GM23248 (cell line): ENCODE measurements around the gene SEMA4A. TPM values are rescaled to one million over a fixed set of nuclear protein-coding genes. Genes with fewer than 3 reads are reported as not detected.
"Not testable (repeated sequence)": the region's sequence is repeated elsewhere in the genome, so short reads cannot be mapped to it uniquely, and the experiment has no call there.

Experiments used
- DNase-seq: peaks from one replicate; pipeline ENCODE4 v3.0.0-alpha.2; 2015
- H2AFZ ChIP-seq: fragments of 200-600 bp; sonication (generic); 2 replicates; pipeline ENCODE4 v1.6.1; 2016; ENCODE audit warnings: antibody characterized with exemption
- H3F3A ChIP-seq: fragments of 200-600 bp; sonication (generic); 2 replicates; pipeline ENCODE4 v1.6.1; 2016; ENCODE audit warnings: mild to moderate bottlenecking, antibody characterized with exemption, mixed run types; ENCODE audit not compliant: insufficient read depth
- H3K27ac ChIP-seq: fragments of 200-600 bp; sonication (generic); 2 replicates; pipeline ENCODE4 v1.5.1; 2016; ENCODE audit warnings: mild to moderate bottlenecking
- H3K27me3 ChIP-seq: fragments of 200-600 bp; sonication (generic); replicated peaks from 2 replicates; pipeline ENCODE4 v1.6.1; 2016; ENCODE audit warnings: mild to moderate bottlenecking; ENCODE audit not compliant: insufficient read depth
- H3K36me3 ChIP-seq: fragments of 200-600 bp; sonication (generic); 2 replicates; pipeline ENCODE4 v1.6.1; 2016; ENCODE audit warnings: low read depth, mild to moderate bottlenecking
- H3K4me1 ChIP-seq: fragments of 200-600 bp; sonication (generic); 2 replicates; pipeline ENCODE4 v1.6.1; 2016; ENCODE audit warnings: mild to moderate bottlenecking; ENCODE audit not compliant: insufficient read depth
- H3K4me2 ChIP-seq: fragments of 200-600 bp; sonication (generic); one replicate; pipeline ENCODE4 v1.6.1; 2016; ENCODE audit warnings: mild to moderate bottlenecking; ENCODE audit not compliant: unreplicated experiment
- H3K4me3 ChIP-seq: fragments of 200-600 bp; sonication (generic); 2 replicates; pipeline ENCODE4 v1.5.1; 2016; ENCODE audit warnings: mild to moderate bottlenecking
- H3K79me2 ChIP-seq: fragments of 200-600 bp; sonication (generic); 2 replicates; pipeline ENCODE4 v1.6.1; 2016; ENCODE audit warnings: mild to moderate bottlenecking; ENCODE audit not compliant: insufficient read depth
- H3K9ac ChIP-seq: fragments of 200-600 bp; sonication (generic); 2 replicates; pipeline ENCODE4 v1.6.1; 2016; ENCODE audit warnings: mild to moderate bottlenecking
- H3K9me2 ChIP-seq: fragments of 200-600 bp; sonication (generic); 2 replicates; pipeline ENCODE4 v1.6.1; 2016; ENCODE audit warnings: mixed run types, mild to moderate bottlenecking, moderate library complexity; ENCODE audit not compliant: insufficient read depth
- H3K9me3 ChIP-seq: fragments of 200-600 bp; sonication (generic); one replicate; pipeline ENCODE4 v1.6.1; 2017; ENCODE audit warnings: low read depth
- H4K20me1 ChIP-seq: fragments of 200-600 bp; sonication (generic); 2 replicates; pipeline ENCODE4 v1.6.0; 2016; ENCODE audit not compliant: insufficient read depth
- EZH2 ChIP-seq: fragments of 200-600 bp; sonication (generic); IDR thresholded peaks from 2 replicates; pipeline ENCODE4 v1.6.1; 2018; ENCODE audit warnings: antibody characterized with exemption, mild to moderate bottlenecking; ENCODE audit not compliant: insufficient read depth, poor library complexity, severe bottlenecking
- EZH2phosphoT487 ChIP-seq: fragments of 200-600 bp; sonication (generic); IDR thresholded peaks from 2 replicates; pipeline ENCODE4 v1.6.1; 2018; ENCODE audit warnings: antibody characterized with exemption, moderate library complexity, mild to moderate bottlenecking, low read depth; ENCODE audit not compliant: insufficient read depth
- WGBS, 2 experiments: methylation state at CpG; one replicate each; pipeline ENCODE4 v1.1.6; 2015 to 2017; ENCODE audit warnings: low lambda C conversion rate in 2 of 2, low coverage in 1 of 2; ENCODE audit errors: missing lambda C conversion rate in 2 of 2; 5-methylcytosine and 5-hydroxymethylcytosine counted together
- in situ Hi-C: fragments of 300-500 bp; cut with MboI; formaldehyde crosslinking; loops from 2 replicates; pipeline ENCODE4 v1.15.0; 2020
- polyA plus RNA-seq: library from polyadenylated mRNA; unstranded; fragments of >200 nt; fragmentation: Nextera tagmentation; extraction: Ambion mirVana; gene quantifications from 2 replicates; pipeline ENCODE4 v1.2.1, GENCODE V29; 2016
- total RNA-seq: library from RNA; depleted of rRNA; stranded (reverse); fragments of >200 nt; shearing (Covaris generic); gene quantifications from 2 replicates; pipeline ENCODE4 v1.2.3, GENCODE V29; 2014

Gene SEMA4A
- total and polyA plus RNA-seq, 2 experiments from 2014 or later: 0.35 to 1.1 TPM

DNA sequence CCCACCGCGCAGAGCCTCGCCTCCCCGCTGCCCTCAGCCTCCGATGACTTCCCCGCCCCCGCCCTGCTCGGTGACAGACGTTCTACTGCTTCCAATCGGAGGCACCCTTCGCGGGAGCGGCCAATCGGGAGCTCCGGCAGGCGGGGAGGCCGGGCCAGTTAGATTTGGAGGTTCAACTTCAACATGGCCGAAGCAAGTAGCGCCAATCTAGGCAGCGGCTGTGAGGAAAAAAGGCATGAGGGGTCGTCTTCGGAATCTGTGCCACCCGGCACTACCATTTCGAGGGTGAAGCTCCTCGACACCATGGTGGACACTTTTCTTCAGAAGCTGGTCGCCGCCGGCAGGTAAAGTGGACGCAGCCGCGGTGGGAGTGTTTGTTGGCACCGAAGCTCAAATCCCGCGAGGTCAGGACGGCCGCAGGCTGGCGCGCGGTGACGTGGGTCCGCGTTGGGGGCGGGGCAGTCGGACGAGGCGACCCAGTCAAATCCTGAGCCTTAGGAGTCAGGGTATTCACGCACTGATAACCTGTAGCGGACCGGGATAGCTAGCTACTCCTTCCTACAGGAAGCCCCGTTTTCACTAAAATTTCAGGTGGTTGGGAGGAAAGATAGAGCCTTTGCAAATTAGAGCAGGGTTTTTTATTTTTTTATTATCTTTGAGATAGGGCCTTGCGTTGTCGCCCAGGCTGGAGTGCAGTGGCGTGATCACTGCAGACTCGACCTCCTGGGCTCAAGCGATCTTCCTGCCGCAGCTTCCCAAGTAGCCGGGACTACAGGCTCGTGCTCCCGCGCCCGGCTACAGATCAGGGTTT, 59.7 kb downstream of the SEMA4A start, which contains the start of gene PMF1:
PMF1 (plus strand) TSS at position 175 of the 811 bp plus-strand sequence; CDS start at position 184, 9 bp downstream.
- 1% methylated on average over 60 to 61 of the region's 61 CpGs for WGBS, 2 experiments
- peak; percentile 99 for DNase-seq
- Histone ChIP-seq H3K4me1 (peaks cover 23% of the 10 kb centered on the region), H3K79me2 (peaks cover 36% of the 10 kb centered on the region), H3K27me3 (no peaks in the 10 kb centered on the region), H3K9me3 (no peaks in the 10 kb centered on the region), H3F3A (peaks cover 19% of the 10 kb centered on the region), H3K36me3 (no peaks in the 10 kb centered on the region; the same call in 1 of the 2 replicates), H3K4me3 (peak within 1 kb of the TSS; percentile 93), H3K27ac (peak within 1 kb of the TSS; percentile 91), H3K9ac (peak within 1 kb of the TSS; percentile 94), H2AFZ (peak within 1 kb of the TSS; percentile 83), H3K4me2 (peak within 1 kb of the TSS; percentile 100), H4K20me1 (no peaks in the 10 kb centered on the region), H3K9me2 (no peaks in the 10 kb centered on the region)
- in situ Hi-C loops: no loop called here
- TF ChIP-seq EZH2phosphoT487: no peak
- TF ChIP-seq EZH2: no peak

DNA sequence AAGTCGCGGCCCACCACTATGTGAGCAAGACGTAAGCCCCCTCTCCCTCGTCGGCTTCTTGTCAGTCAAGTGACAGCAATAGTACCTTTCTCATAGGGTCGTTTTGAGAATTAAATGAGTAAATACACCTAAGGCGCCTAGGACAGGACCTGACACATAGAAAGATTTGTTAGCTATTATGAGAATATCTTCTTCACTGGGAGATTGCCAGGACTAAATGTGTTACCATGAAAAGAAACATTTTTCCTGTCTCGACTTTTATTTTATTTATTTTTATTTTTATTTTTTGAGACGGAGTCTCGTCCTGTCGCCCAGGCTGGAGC, 60.2 kb downstream of the SEMA4A start:
- 13% methylated on average over 11 of the region's 11 CpGs for WGBS, 2 experiments

DNA sequence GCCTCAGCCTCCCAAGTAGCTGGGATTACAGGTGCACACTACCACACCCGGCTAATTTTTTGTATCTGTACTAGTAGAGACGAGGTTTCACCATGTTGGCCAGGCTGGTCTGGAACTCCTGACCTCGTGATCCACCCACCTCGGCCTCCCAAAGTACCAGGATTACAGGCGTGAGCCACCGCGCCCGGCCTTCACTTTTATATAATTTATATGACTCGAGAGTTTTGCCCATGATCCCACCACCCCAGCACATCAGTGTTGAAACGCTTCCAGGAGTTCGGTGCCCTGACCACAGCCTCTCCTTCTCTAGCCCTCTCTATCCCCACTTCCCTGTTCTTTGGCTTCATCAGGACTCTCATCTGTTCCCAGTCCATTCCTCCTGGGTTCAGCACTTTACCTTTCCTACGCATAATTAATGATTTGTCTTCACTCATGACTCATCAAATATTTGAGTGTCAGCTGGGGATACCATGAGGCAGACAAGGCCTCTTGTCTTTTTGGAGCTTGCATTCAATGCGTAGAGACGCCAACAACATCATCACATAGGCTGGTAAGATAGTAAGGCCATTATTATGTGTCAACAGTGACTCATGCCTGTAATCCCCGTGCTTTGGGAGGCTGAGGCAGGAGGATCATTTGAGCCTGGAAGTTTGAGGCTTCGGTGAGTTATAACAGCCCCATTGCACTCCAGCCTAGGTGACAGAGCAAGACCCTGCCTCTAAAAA, 60.8 kb downstream of the SEMA4A start:
- Histone ChIP-seq H3F3A (peaks cover 25% of the 10 kb centered on the region), H3K4me2 (peak overlapping the region; percentile 100), H3K9me2 (no peaks in the 10 kb centered on the region), H3K27ac (peak overlapping the region; percentile 91), H3K4me3 (peak overlapping the region; percentile 93), H3K36me3 (no peaks in the 10 kb centered on the region; the same call in 1 of the 2 replicates), H4K20me1 (no peaks in the 10 kb centered on the region), H3K4me1 (peaks cover 28% of the 10 kb centered on the region), H2AFZ (no peak overlapping the region), H3K27me3 (no peaks in the 10 kb centered on the region), H3K79me2 (peaks cover 34% of the 10 kb centered on the region), H3K9ac (peak overlapping the region; percentile 94), H3K9me3 (no peaks in the 10 kb centered on the region)
- in situ Hi-C loops: no loop called here
- TF ChIP-seq EZH2phosphoT487 (no peak), EZH2 (no peak)
- 81 to 85% methylated on average over 16 of the region's 16 CpGs for WGBS, 2 experiments
- DNase-seq: peak; percentile 59

More for the DNA sequence above, 60.2 kb downstream of the SEMA4A start:
- H3K4me1 ChIP-seq: peaks cover 28% of the 10 kb centered on the region
- no peaks in the 10 kb centered on the region for H4K20me1 ChIP-seq
- peak overlapping the region; percentile 83 for H2AFZ ChIP-seq
- H3K9ac ChIP-seq: peak overlapping the region; percentile 94
- peaks cover 25% of the 10 kb centered on the region for H3F3A ChIP-seq
- H3K79me2 ChIP-seq: peaks cover 34% of the 10 kb centered on the region
- H3K9me2 ChIP-seq: no peaks in the 10 kb centered on the region
- H3K4me2 ChIP-seq: peak overlapping the region; percentile 100
- in situ Hi-C loops: no loop called here
- no peak for TF ChIP-seq EZH2phosphoT487
- no peak for TF ChIP-seq EZH2
- H3K27me3 ChIP-seq: no peaks in the 10 kb centered on the region
- no peaks in the 10 kb centered on the region; the same call in 1 of the 2 replicates for H3K36me3 ChIP-seq
- H3K27ac ChIP-seq: peak overlapping the region; percentile 91
- no peaks in the 10 kb centered on the region for H3K9me3 ChIP-seq
- H3K4me3 ChIP-seq: peak overlapping the region; percentile 93
- no peak for DNase-seq

DNA sequence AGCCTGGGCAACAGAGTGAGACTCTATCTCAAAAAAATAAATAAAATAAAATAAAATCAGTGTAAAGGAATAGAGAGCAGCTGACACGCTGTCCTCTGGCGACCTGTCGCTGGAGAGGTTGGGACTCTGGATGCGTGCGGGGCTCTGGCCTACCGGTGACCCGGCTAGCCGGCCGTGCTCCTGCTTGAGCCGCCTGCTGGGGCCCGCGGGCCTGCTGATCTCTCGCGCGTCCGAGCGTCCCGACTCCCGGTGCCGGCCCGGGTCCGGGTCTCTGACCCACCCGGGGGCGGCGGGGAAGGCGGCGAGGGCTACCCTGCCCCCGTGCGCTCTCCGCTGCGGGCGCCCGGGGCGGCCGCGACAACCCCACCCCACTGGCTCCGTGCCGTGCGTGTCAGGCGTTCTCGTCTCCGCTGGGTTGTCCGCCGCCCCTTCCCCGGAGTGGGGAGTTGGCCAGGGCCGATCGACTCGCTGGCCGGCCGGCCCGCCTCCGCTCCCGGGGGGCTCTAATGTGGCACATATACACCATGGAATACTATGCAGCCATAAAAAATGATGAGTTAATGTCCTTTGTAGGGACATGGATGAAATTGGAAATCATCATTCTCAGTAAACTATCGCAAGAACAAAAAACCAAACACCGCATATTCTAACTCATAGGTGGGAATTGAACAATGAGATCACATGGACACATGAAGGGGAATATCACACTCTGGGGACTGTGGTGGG, 63.1 kb downstream of the SEMA4A start:
- H4K20me1 ChIP-seq, in situ Hi-C loops, H3K9me2 ChIP-seq, H3K4me3 ChIP-seq, H3K27ac ChIP-seq, DNase-seq, H3K4me2 ChIP-seq, H3K9me3 ChIP-seq, H3K9ac ChIP-seq, H3K27me3 ChIP-seq, H3K36me3 ChIP-seq, H2AFZ ChIP-seq: not testable (repeated sequence)
- Histone ChIP-seq H3F3A (peaks cover 25% of the 10 kb centered on the region), H3K4me1 (peaks cover 28% of the 10 kb centered on the region), H3K79me2 (peaks cover 56% of the 10 kb centered on the region)
- 80 to 92% methylated on average over 42 to 54 of the region's 55 CpGs for WGBS, 2 experiments
